Upper lobe of left lung (tissue), 4 donors: ENCODE measurements around the gene CAMK2G.
"Not testable (repeated sequence)": the region's sequence is repeated elsewhere in the genome, so short reads cannot be mapped to it uniquely, and the experiment has no call there.

ENCODE experiments used
- EP300 ChIP-seq, 4 donors: sonication (generic); formaldehyde crosslinking; IDR thresholded peaks; one replicate each; pipeline ENCODE4 v1.5.1; 2017; ENCODE audit warnings: antibody characterized with exemption in 4 of 4, control low read depth in 2 of 4
- POLR2A ChIP-seq, 4 donors: fragments of 450-650 bp; IDR thresholded peaks; one replicate each; pipeline ENCODE4 v1.5.1; 2016 to 2017; ENCODE audit warnings: antibody characterized with exemption in 4 of 4, mild to moderate bottlenecking in 2 of 4
- POLR2AphosphoS5 ChIP-seq, 2 donors: sonication (generic); formaldehyde crosslinking; IDR thresholded peaks; one replicate each; pipeline ENCODE4 v1.5.1; 2017; ENCODE audit warnings: antibody characterized with exemption in 2 of 2
- TF ChIP-seq, protein P1 (sequence below), 6 experiments: fragments of 450-650 bp in 4 of 6; fragments of 200-600 bp in 2 of 6; sonication (generic) in 2 of 6; IDR thresholded peaks; one replicate each; pipeline ENCODE4 v1.5.1; 2016 to 2019; ENCODE audit warnings: antibody characterized with exemption in 6 of 6

DNA sequence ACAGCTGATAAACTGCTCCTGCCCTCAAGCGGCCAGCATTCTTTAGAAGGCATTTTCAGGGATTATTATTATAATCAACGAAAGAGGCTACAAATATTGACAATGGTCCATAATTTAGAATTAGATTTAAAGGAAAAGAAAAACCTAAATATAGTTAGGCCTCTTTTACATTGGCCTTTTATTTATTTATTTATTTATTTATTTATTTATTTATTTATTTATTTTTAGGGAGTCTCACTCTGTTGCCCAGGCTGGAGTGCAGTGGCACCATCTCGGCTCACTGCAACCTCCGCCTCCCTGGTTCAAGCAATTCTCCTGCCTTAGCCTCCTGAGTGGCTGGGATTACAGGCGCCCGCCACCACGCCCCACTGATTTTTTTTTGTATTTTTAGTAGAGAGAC lies 45.3 kb downstream of the CAMK2G start:
- TF ChIP-seq, protein P1, sequence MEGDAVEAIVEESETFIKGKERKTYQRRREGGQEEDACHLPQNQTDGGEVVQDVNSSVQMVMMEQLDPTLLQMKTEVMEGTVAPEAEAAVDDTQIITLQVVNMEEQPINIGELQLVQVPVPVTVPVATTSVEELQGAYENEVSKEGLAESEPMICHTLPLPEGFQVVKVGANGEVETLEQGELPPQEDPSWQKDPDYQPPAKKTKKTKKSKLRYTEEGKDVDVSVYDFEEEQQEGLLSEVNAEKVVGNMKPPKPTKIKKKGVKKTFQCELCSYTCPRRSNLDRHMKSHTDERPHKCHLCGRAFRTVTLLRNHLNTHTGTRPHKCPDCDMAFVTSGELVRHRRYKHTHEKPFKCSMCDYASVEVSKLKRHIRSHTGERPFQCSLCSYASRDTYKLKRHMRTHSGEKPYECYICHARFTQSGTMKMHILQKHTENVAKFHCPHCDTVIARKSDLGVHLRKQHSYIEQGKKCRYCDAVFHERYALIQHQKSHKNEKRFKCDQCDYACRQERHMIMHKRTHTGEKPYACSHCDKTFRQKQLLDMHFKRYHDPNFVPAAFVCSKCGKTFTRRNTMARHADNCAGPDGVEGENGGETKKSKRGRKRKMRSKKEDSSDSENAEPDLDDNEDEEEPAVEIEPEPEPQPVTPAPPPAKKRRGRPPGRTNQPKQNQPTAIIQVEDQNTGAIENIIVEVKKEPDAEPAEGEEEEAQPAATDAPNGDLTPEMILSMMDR (IDR thresholded peaks at IDR 0.05): not testable (repeated sequence)
- TF ChIP-seq EP300, POLR2A, POLR2AphosphoS5 (IDR thresholded peaks at IDR 0.05): not testable (repeated sequence)
